Neural cell (in vitro differentiated cells): ENCODE measurements around the gene ARHGEF19. TPM values are rescaled to one million over a fixed set of nuclear protein-coding genes. Genes with fewer than 3 reads are reported as not detected.

Experiments
- H2AFZ ChIP-seq: fragments of 200-600, 300-800 bp; sonication (generic), shearing (Covaris generic); 2 replicates; pipeline ENCODE4 v1.6.0; 2014; ENCODE audit warnings: low read depth, mild to moderate bottlenecking, antibody characterized with exemption, low read length, moderate library complexity
- H3F3A ChIP-seq: fragments of 200-600 bp; shearing (Covaris generic); 2 replicates; pipeline ENCODE4 v1.6.1; 2016; ENCODE audit warnings: mild to moderate bottlenecking, moderate library complexity, mixed read lengths, antibody characterized with exemption, low read length; ENCODE audit not compliant: insufficient read depth, poor library complexity, severe bottlenecking
- H3K27ac ChIP-seq: fragments of 200-600, 300-800 bp; sonication (generic), shearing (Covaris generic); 2 replicates; pipeline ENCODE4 v1.5.1; 2014; ENCODE audit warnings: mild to moderate bottlenecking, low read length, moderate library complexity
- H3K27me3 ChIP-seq: fragments of 300-800, 200-600 bp; sonication (generic), shearing (Covaris generic); 2 replicates; pipeline ENCODE4 v1.6.0; 2014; ENCODE audit warnings: mild to moderate bottlenecking, low read depth, low read length, moderate library complexity; ENCODE audit not compliant: insufficient read depth
- H3K36me3 ChIP-seq: fragments of 300-800, 200-600 bp; sonication (generic), shearing (Covaris generic); 2 replicates; pipeline ENCODE4 v1.5.1; 2014; ENCODE audit warnings: mild to moderate bottlenecking, antibody characterized with exemption, low read length, moderate library complexity; ENCODE audit not compliant: insufficient read depth
- H3K4me2 ChIP-seq: fragments of 300-800, 200-600 bp; sonication (generic), shearing (Covaris generic); 2 replicates; pipeline ENCODE4 v1.6.0; 2014; ENCODE audit warnings: mild to moderate bottlenecking, low read length
- H3K4me3 ChIP-seq: fragments of 300-800, 200-600 bp; sonication (generic), shearing (Covaris generic); 2 replicates; pipeline ENCODE4 v1.5.1; 2014; ENCODE audit warnings: mild to moderate bottlenecking, low read length, moderate library complexity
- H3K79me2 ChIP-seq: fragments of 200-600 bp; shearing (Covaris generic); replicated peaks from 2 replicates; pipeline ENCODE4 v1.6.0; 2014; ENCODE audit warnings: mild to moderate bottlenecking, low read length, moderate library complexity; ENCODE audit not compliant: insufficient read depth
- H3K9ac ChIP-seq: fragments of 300-800, 200-600 bp; sonication (generic), shearing (Covaris generic); 2 replicates; pipeline ENCODE4 v1.6.1; 2016; ENCODE audit warnings: mild to moderate bottlenecking, low read length, mixed read lengths
- H3K9me2 ChIP-seq: fragments of 200-600 bp; shearing (Covaris generic); 2 replicates; pipeline ENCODE4 v1.6.1; 2016; ENCODE audit warnings: mild to moderate bottlenecking, low read length, mixed read lengths; ENCODE audit not compliant: insufficient read depth
- H3K9me3 ChIP-seq: fragments of 200-600, 300-800 bp; sonication (generic), shearing (Covaris generic); 2 replicates; pipeline ENCODE4 v1.6.1; 2016; ENCODE audit warnings: mild to moderate bottlenecking, mixed run types, low read length, moderate library complexity, mixed read lengths
- H4K20me1 ChIP-seq: fragments of 200-600 bp; shearing (Covaris generic); 2 replicates; pipeline ENCODE4 v1.6.1; 2016; ENCODE audit warnings: mild to moderate bottlenecking, mixed run types; ENCODE audit not compliant: insufficient read depth
- EP300 ChIP-seq: fragments of 450-650 bp; conservative IDR thresholded peaks from 2 replicates; pipeline ENCODE4 v1.6.1; 2014; ENCODE audit warnings: antibody characterized with exemption, mild to moderate bottlenecking, moderate library complexity; ENCODE audit not compliant: poor library complexity, severe bottlenecking
- EZH2 ChIP-seq: fragments of 200-600, 300-800 bp; shearing (Covaris generic), sonication (generic); IDR thresholded peaks from 2 replicates; pipeline ENCODE4 v1.6.1; 2014; ENCODE audit warnings: antibody characterized with exemption, low read length, borderline replicate concordance, mild to moderate bottlenecking; ENCODE audit not compliant: insufficient read depth, poor library complexity, severe bottlenecking
- MXI1 ChIP-seq: fragments of 450-650 bp; conservative IDR thresholded peaks from 2 replicates; pipeline ENCODE4 v1.6.1; 2014; ENCODE audit warnings: antibody characterized with exemption, mild to moderate bottlenecking; ENCODE audit not compliant: poor library complexity, severe bottlenecking
- POLR2AphosphoS5 ChIP-seq: IDR thresholded peaks from 2 replicates; pipeline ENCODE4 v1.6.1; 2012
- SMC3 ChIP-seq: fragments of 450-650 bp; conservative IDR thresholded peaks from 2 replicates; pipeline ENCODE4 v1.6.1; 2014; ENCODE audit warnings: antibody characterized with exemption, mild to moderate bottlenecking, moderate library complexity; ENCODE audit not compliant: poor library complexity
- TAF1 ChIP-seq: IDR thresholded peaks from 2 replicates; pipeline ENCODE4 v1.6.1; 2012; ENCODE audit warnings: low read depth
- polyA plus RNA-seq: library from polyadenylated mRNA; depleted of rRNA; stranded (reverse); fragments of >200 nt; gene quantifications from 2 replicates; pipeline ENCODE4 v1.2.3, GENCODE V29; 2014
- TF ChIP-seq, protein P1 (sequence below): fragments of 450-650 bp; IDR thresholded peaks from 2 replicates; pipeline ENCODE4 v1.5.1; 2014; ENCODE audit warnings: antibody characterized with exemption, mild to moderate bottlenecking, moderate library complexity; ENCODE audit not compliant: poor library complexity, severe bottlenecking
- TF ChIP-seq, protein P2 (sequence below): IDR thresholded peaks from 2 replicates; pipeline ENCODE4 v1.6.1; 2012; ENCODE audit warnings: borderline replicate concordance

The ARHGEF19 gene
- polyA plus RNA-seq, 1 donor from 2014 or later = 0.93 TPM

DNA sequence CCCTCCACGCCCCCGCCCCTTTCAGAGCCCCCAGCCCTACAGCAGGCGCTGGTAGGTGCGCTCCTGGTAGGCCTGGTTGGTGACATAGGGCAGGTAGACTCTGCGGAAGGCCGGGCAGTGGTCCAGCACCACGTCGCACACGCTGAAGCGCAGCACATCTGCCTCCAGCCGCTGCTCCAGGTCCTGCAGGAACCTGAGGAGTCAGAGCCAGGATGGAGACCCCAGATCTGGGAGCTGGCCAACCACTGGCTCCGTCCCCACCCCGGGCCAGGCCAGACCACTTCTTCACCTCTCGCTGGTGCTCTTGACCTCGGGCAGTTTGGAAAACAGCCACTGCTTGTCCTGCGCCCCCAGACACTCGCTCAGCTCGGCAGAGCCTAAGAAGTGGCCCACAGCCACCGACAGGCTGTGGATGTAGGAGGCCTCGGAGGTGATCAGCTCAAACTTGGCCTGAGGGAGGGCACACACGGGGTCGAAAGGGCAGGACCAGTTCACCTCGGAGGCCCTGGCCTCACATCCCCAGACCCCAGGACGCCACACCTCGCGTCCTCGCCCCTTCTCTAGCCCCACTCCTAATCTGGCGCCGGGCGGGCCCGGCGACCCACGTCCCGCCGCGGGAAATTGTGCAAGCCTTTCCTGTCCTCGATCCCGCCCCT is 6.4 kb downstream of the ARHGEF19 start:
- H4K20me1 ChIP-seq = no peaks in the 10 kb centered on the region
- H3K4me3 ChIP-seq = peak overlapping the region; percentile 68
- H3F3A ChIP-seq = no peaks in the 10 kb centered on the region
- H3K27me3 ChIP-seq = no peaks in the 10 kb centered on the region
- H3K79me2 ChIP-seq = no peaks in the 10 kb centered on the region
- H3K9me3 ChIP-seq = no peaks in the 10 kb centered on the region
- no peak overlapping the region for H3K9ac ChIP-seq
- no peak overlapping the region for H2AFZ ChIP-seq
- no peak overlapping the region for H3K4me2 ChIP-seq
- no peak for TF ChIP-seq EP300
- no peak for TF ChIP-seq EZH2
- TF ChIP-seq, protein P1, sequence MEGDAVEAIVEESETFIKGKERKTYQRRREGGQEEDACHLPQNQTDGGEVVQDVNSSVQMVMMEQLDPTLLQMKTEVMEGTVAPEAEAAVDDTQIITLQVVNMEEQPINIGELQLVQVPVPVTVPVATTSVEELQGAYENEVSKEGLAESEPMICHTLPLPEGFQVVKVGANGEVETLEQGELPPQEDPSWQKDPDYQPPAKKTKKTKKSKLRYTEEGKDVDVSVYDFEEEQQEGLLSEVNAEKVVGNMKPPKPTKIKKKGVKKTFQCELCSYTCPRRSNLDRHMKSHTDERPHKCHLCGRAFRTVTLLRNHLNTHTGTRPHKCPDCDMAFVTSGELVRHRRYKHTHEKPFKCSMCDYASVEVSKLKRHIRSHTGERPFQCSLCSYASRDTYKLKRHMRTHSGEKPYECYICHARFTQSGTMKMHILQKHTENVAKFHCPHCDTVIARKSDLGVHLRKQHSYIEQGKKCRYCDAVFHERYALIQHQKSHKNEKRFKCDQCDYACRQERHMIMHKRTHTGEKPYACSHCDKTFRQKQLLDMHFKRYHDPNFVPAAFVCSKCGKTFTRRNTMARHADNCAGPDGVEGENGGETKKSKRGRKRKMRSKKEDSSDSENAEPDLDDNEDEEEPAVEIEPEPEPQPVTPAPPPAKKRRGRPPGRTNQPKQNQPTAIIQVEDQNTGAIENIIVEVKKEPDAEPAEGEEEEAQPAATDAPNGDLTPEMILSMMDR = no peak
- TF ChIP-seq SMC3 = no peak
- TF ChIP-seq, protein P2, sequence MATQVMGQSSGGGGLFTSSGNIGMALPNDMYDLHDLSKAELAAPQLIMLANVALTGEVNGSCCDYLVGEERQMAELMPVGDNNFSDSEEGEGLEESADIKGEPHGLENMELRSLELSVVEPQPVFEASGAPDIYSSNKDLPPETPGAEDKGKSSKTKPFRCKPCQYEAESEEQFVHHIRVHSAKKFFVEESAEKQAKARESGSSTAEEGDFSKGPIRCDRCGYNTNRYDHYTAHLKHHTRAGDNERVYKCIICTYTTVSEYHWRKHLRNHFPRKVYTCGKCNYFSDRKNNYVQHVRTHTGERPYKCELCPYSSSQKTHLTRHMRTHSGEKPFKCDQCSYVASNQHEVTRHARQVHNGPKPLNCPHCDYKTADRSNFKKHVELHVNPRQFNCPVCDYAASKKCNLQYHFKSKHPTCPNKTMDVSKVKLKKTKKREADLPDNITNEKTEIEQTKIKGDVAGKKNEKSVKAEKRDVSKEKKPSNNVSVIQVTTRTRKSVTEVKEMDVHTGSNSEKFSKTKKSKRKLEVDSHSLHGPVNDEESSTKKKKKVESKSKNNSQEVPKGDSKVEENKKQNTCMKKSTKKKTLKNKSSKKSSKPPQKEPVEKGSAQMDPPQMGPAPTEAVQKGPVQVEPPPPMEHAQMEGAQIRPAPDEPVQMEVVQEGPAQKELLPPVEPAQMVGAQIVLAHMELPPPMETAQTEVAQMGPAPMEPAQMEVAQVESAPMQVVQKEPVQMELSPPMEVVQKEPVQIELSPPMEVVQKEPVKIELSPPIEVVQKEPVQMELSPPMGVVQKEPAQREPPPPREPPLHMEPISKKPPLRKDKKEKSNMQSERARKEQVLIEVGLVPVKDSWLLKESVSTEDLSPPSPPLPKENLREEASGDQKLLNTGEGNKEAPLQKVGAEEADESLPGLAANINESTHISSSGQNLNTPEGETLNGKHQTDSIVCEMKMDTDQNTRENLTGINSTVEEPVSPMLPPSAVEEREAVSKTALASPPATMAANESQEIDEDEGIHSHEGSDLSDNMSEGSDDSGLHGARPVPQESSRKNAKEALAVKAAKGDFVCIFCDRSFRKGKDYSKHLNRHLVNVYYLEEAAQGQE = no peak
- no peak for TF ChIP-seq TAF1
- H3K27ac ChIP-seq = no peak overlapping the region
- H3K36me3 ChIP-seq = no peaks in the 10 kb centered on the region
- H3K9me2 ChIP-seq = no peaks in the 10 kb centered on the region

DNA sequence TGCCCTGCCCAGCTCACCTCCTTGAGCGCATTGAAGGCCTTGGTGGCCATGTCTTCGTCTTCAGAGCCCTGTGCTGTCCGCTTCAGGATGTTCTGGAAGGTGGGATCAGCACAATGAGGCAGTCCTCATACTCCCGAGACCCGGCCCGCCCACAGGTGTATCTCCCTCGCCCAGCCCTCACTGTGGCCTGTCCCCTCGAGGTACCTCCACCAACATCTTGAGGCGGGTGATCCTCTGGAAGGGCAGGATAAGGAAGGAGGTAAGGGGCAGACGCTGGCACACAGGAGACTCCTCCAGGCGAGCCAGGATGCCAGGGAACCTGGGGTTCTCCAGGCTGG is 7.1 kb downstream of the ARHGEF19 start:
- Histone ChIP-seq H3K9ac (no peak overlapping the region), H3K4me2 (no peak overlapping the region), H3K27ac (no peak overlapping the region), H3K9me2 (no peaks in the 10 kb centered on the region), H4K20me1 (no peaks in the 10 kb centered on the region), H3K79me2 (no peaks in the 10 kb centered on the region), H3K36me3 (no peaks in the 10 kb centered on the region), H3K9me3 (no peaks in the 10 kb centered on the region), H2AFZ (no peak overlapping the region), H3K4me3 (no peak overlapping the region), H3F3A (no peaks in the 10 kb centered on the region), H3K27me3 (no peaks in the 10 kb centered on the region)
- TF ChIP-seq, protein P2 = no peak
- TF ChIP-seq EP300 (no peak), EZH2 (no peak), SMC3 (no peak), POLR2AphosphoS5 (no peak), TAF1 (no peak), MXI1 (no peak)
